PC-9 (cell line): ENCODE data around the gene FLNB.

ENCODE experiments used
- EZH2 ChIP-seq: fragments of 200-600 bp; sonication (generic); IDR thresholded peaks from 2 replicates; pipeline ENCODE4 v1.8.0; 2017; ENCODE audit warnings: antibody characterized with exemption, low read depth
- TF ChIP-seq, protein P1 (sequence below): fragments of 200-600 bp; sonication (generic); conservative IDR thresholded peaks from 2 replicates; pipeline ENCODE4 v1.6.1; 2017; ENCODE audit warnings: mixed run types, antibody characterized with exemption, mild to moderate bottlenecking, moderate library complexity

DNA sequence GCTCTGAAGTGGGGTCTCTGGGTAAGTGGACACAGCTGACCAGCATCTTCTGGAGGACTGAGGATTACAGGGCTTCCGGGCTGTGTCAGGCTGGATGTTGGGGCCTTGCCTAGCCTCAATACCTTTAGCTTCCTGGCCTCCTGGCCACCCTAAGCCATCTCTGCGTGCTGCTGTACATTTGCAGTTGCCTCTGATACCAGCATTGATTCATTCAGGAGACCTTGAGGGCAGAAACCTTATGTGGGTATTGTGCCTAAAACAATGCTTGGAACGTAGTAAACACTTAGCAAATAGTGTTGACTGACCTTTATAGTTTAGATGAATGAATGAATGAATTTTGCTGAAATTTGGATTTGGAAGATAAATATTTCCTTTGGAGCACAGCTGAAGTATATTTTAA, 97.0 kb downstream of the FLNB start:
- TF ChIP-seq EZH2 = no peak
- TF ChIP-seq, protein P1, sequence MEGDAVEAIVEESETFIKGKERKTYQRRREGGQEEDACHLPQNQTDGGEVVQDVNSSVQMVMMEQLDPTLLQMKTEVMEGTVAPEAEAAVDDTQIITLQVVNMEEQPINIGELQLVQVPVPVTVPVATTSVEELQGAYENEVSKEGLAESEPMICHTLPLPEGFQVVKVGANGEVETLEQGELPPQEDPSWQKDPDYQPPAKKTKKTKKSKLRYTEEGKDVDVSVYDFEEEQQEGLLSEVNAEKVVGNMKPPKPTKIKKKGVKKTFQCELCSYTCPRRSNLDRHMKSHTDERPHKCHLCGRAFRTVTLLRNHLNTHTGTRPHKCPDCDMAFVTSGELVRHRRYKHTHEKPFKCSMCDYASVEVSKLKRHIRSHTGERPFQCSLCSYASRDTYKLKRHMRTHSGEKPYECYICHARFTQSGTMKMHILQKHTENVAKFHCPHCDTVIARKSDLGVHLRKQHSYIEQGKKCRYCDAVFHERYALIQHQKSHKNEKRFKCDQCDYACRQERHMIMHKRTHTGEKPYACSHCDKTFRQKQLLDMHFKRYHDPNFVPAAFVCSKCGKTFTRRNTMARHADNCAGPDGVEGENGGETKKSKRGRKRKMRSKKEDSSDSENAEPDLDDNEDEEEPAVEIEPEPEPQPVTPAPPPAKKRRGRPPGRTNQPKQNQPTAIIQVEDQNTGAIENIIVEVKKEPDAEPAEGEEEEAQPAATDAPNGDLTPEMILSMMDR = no peak
